Spleen (tissue), 11 donors: ENCODE measurements around the gene SMIM26. TPM values are rescaled to one million over a fixed set of nuclear protein-coding genes. Genes with fewer than 3 reads are reported as not detected.

ENCODE experiments used
- DNase-seq: peaks from one replicate; pipeline ENCODE4 v3.0.0-alpha.2; 2020
- H3K27ac ChIP-seq, 8 donors: fragments of 200-600 bp; sonication (generic) in 7 of 8; 1 replicate in 4 of 8; 2 replicates in 4 of 8; pipeline versions ENCODE4 v1.5.0 to v1.8.0; 2016 to 2021; ENCODE audit warnings: inconsistent platforms in 4 of 8, mild to moderate bottlenecking in 4 of 8, moderate library complexity in 1 of 8
- H3K27me3 ChIP-seq, 7 donors: fragments of 200-600 bp; sonication (generic) in 6 of 7; replicated peaks in 1 of 7; 1 replicate in 4 of 7; 2 replicates in 3 of 7; pipeline versions ENCODE4 v1.5.0 to v1.8.0; 2016 to 2021; ENCODE audit warnings: inconsistent platforms in 3 of 7, mild to moderate bottlenecking in 1 of 7
- H3K36me3 ChIP-seq, 6 donors: fragments of 200-600 bp; sonication (generic) in 5 of 6; 1 replicate in 4 of 6; 2 replicates in 2 of 6; pipeline versions ENCODE4 v1.5.0 to v1.8.0; 2016 to 2021; ENCODE audit warnings: inconsistent platforms in 2 of 6
- H3K4me1 ChIP-seq, 6 donors: fragments of 200-600 bp; sonication (generic) in 5 of 6; 1 replicate in 3 of 6; 2 replicates in 3 of 6; pipeline versions ENCODE4 v1.5.0 to v1.8.0; 2016 to 2021; ENCODE audit warnings: inconsistent platforms in 3 of 6
- H3K4me3 ChIP-seq, 8 donors: fragments of 200-600 bp; sonication (generic) in 7 of 8; 1 replicate in 4 of 8; 2 replicates in 4 of 8; pipeline versions ENCODE4 v1.5.0 to v1.8.0; 2016 to 2021; ENCODE audit warnings: inconsistent platforms in 4 of 8, mild to moderate bottlenecking in 4 of 8, moderate library complexity in 2 of 8
- H3K9me3 ChIP-seq, 8 donors: fragments of 200-600 bp; sonication (generic) in 7 of 8; 1 replicate in 4 of 8; 2 replicates in 4 of 8; pipeline versions ENCODE4 v1.5.0 to v1.8.0; 2016 to 2021; ENCODE audit warnings: inconsistent platforms in 4 of 8
- CTCF ChIP-seq, 11 experiments: fragments of 200-600 bp in 7 of 11; fragments of 450-650 bp in 4 of 11; sonication (generic) in 4 of 11; IDR thresholded peaks in 8 of 11; conservative IDR thresholded peaks in 3 of 11; 1 replicate in 7 of 11; 2 replicates in 4 of 11; pipeline versions ENCODE4 v1.4.0 to v1.8.0; 2016 to 2021; ENCODE audit warnings: antibody characterized with exemption in 11 of 11, inconsistent platforms in 4 of 11, mild to moderate bottlenecking in 1 of 11
- POLR2A ChIP-seq, 3 donors: fragments of 450-650 bp; IDR thresholded peaks; one replicate each; pipeline ENCODE4 v1.5.1; 2017; ENCODE audit warnings: antibody characterized with exemption in 3 of 3, mild to moderate bottlenecking in 1 of 3
- POLR2AphosphoS5 ChIP-seq, 3 donors: sonication (generic); formaldehyde crosslinking; IDR thresholded peaks; one replicate each; pipeline ENCODE4 v1.5.1; 2017; ENCODE audit warnings: antibody characterized with exemption in 3 of 3
- WGBS, 5 donors: extraction: QIAGEN DNeasy Blood & Tissue Kit in 3 of 5; methylation state at CpG; one replicate each; pipeline versions ENCODE4 v1.1.5 to v1.1.7; 2013 to 2018; 5-methylcytosine and 5-hydroxymethylcytosine counted together
- intact Hi-C: fragments of 100-400 bp; cut with DNase I; formaldehyde crosslinking; loops from one replicate; pipeline ENCODE4 v1.15.0; 2023; ENCODE audit warnings: low total_unique reads
- polyA plus RNA-seq, 3 donors: library from polyadenylated mRNA; stranded (reverse); fragments of 200-250 nt; gene quantifications; one replicate each; pipeline ENCODE4 v1.2.1, GENCODE V29; 2013
- total RNA-seq, 7 donors: library from RNA; depleted of rRNA in 3 of 7; stranded (reverse); fragments of >200 nt in 3 of 7; fragmentation: NEBNext Ultra II Directional in 4 of 7; extraction: Animal tissue kit (Norgen Biotek cat#: 25700) in 4 of 7; gene quantifications; one replicate each; pipeline versions ENCODE4 v1.1.0 to v1.2.1, GENCODE V29; 2016 to 2021
- donor health status: healthy with polysubstance abuse.
- donor health status: DM: no; HTN: no; CAD: no; lungs with moderate emphysema.
- donor health status: DM: no; HTN: no; CAD: no.
- donor health status: Bipolar disorder and iron deficiency.
- donor health status: healthy.
- donor health status: DM: no; HTN: no; CAD: no.
- donor health status: DM: yes; HTN: yes; CAD: no.

SMIM26 gene
- total and polyA plus RNA-seq, 10 donors: 36.5 to 127 (median 97.1) TPM

- TF ChIP-seq POLR2A (IDR thresholded peaks at IDR 0.05) (no peak), CTCF (IDR thresholded peaks at IDR 0.05 in 8 of 11, conservative IDR thresholded peaks at IDR 0.05 in 3 of 11) (no peak), POLR2AphosphoS5 (IDR thresholded peaks at IDR 0.05) (no peak)
- Histone ChIP-seq H3K9me3 (no peaks in the 10 kb centered on the region), H3K27ac (no peak overlapping the region), H3K4me3 (no peak overlapping the region), H3K4me1 (no peaks in the 10 kb centered on the region), H3K27me3 (no peaks in the 10 kb centered on the region), H3K36me3 (peaks cover 2 to 100% (median 86%) of the 10 kb centered on the region in 6 donors)
- WGBS, 5 donors: 94 to 99% (median 96%) methylated on average over 2 of the region's 2 CpGs
- DNase-seq: no peak
- intact Hi-C loops: no loop called here
These were observed 39.9 kb upstream of the SMIM26 start for GRCh38 chr20:18527339-18527738.

- no peaks in the 10 kb centered on the region for H3K27me3 ChIP-seq
- no peak overlapping the region for H3K27ac ChIP-seq
- H3K9me3 ChIP-seq: no peaks in the 10 kb centered on the region
- no peaks in the 10 kb centered on the region for H3K4me1 ChIP-seq
- DNase-seq: no peak
- 93 to 98% (median 96%) methylated on average over 2 of the region's 2 CpGs for WGBS, 5 donors
- peaks cover 2 to 100% (median 91%) of the 10 kb centered on the region in 6 donors for H3K36me3 ChIP-seq
- H3K4me3 ChIP-seq: no peak overlapping the region
- intact Hi-C loops: no loop called here
- TF ChIP-seq CTCF (IDR thresholded peaks at IDR 0.05 in 8 of 11, conservative IDR thresholded peaks at IDR 0.05 in 3 of 11): no peak
- TF ChIP-seq POLR2A (IDR thresholded peaks at IDR 0.05): no peak
- no peak for TF ChIP-seq POLR2AphosphoS5 (IDR thresholded peaks at IDR 0.05)
These were observed 39.4 kb upstream of the SMIM26 start for GRCh38 chr20:18527836-18528235.

GRCh38 chr20:18529041-18529440 is 38.2 kb upstream of the SMIM26 start:
- no peaks in the 10 kb centered on the region for H3K9me3 ChIP-seq
- H3K36me3 ChIP-seq: peaks cover 5 to 100% (median 95%) of the 10 kb centered on the region in 6 donors
- H3K27me3 ChIP-seq: no peaks in the 10 kb centered on the region
- intact Hi-C loops: no loop called here
- no peaks in the 10 kb centered on the region for H3K4me1 ChIP-seq
- no peak overlapping the region for H3K27ac ChIP-seq
- TF ChIP-seq POLR2A (IDR thresholded peaks at IDR 0.05) (no peak), CTCF (IDR thresholded peaks at IDR 0.05 in 8 of 11, conservative IDR thresholded peaks at IDR 0.05 in 3 of 11) (no peak), POLR2AphosphoS5 (IDR thresholded peaks at IDR 0.05) (no peak)
- H3K4me3 ChIP-seq: no peak overlapping the region
- DNase-seq: no peak

GRCh38 chr20:18532626-18533025 is 34.6 kb upstream of the SMIM26 start:
- no peaks in the 10 kb centered on the region for H3K4me1 ChIP-seq
- peaks cover 3 to 100% (median 86%) of the 10 kb centered on the region in 6 donors for H3K36me3 ChIP-seq
- H3K9me3 ChIP-seq: no peaks in the 10 kb centered on the region
- intact Hi-C loops: no loop called here
- no peak overlapping the region for H3K4me3 ChIP-seq
- DNase-seq: no peak
- TF ChIP-seq POLR2AphosphoS5 (IDR thresholded peaks at IDR 0.05): no peak
- no peak for TF ChIP-seq POLR2A (IDR thresholded peaks at IDR 0.05)
- no peak for TF ChIP-seq CTCF (IDR thresholded peaks at IDR 0.05 in 8 of 11, conservative IDR thresholded peaks at IDR 0.05 in 3 of 11)
- no peak overlapping the region for H3K27ac ChIP-seq
- no peaks in the 10 kb centered on the region for H3K27me3 ChIP-seq
- WGBS, 5 donors: 83 to 96% (median 94%) methylated on average over 6 of the region's 6 CpGs
